Measurements from ENCODE around the gene WDR64. TPM values are rescaled to one million over a fixed set of nuclear protein-coding genes. Genes with fewer than 3 reads are reported as not detected.

WDR64 gene
- total RNA-seq, 1 donor from 2014 or later = 0.17 TPM

GRCh38 chr1:241738284-241739078 is 86.4 kb downstream of the WDR64 start:
- Mint-ChIP-seq H3K4me1 (ENCODE audit: low read depth) (no peaks in the 10 kb centered on the region), H3K27ac (ENCODE audit: unreplicated experiment) (no peak overlapping the region), H3K27me3 (ENCODE audit: low read depth) (peaks cover 37% of the 10 kb centered on the region)

GRCh38 chr1:241742084-241742483 is 90.0 kb downstream of the WDR64 start:
- no peak overlapping the region for H3K4me3 Mint-ChIP-seq (ENCODE audit: unreplicated experiment)
- TF ChIP-seq CTCF (IDR thresholded peaks at IDR 0.05) = no peak
- no peak overlapping the region for H3K27ac Mint-ChIP-seq (ENCODE audit: unreplicated experiment)
- H3K27me3 Mint-ChIP-seq (ENCODE audit: low read depth) = peaks cover 21% of the 10 kb centered on the region
- H3K4me1 Mint-ChIP-seq (ENCODE audit: low read depth) = no peaks in the 10 kb centered on the region
- no peaks in the 10 kb centered on the region for H3K36me3 Mint-ChIP-seq (ENCODE audit: low read depth)
- H3K9me3 Mint-ChIP-seq (ENCODE audit: low read depth) = no peaks in the 10 kb centered on the region
- DNase-seq (ENCODE audit: low spot score) = no peak

More at GRCh38 chr1:241738284-241739078, 86.4 kb downstream of the WDR64 start:
- Mint-ChIP-seq H3K36me3 (ENCODE audit: low read depth) (no peaks in the 10 kb centered on the region), H3K9me3 (ENCODE audit: low read depth) (no peaks in the 10 kb centered on the region), H3K4me3 (ENCODE audit: unreplicated experiment) (no peak overlapping the region)
- no peak for DNase-seq (ENCODE audit: low spot score)
- TF ChIP-seq CTCF (IDR thresholded peaks at IDR 0.05) = no peak

- no peaks in the 10 kb centered on the region for H3K4me1 Mint-ChIP-seq (ENCODE audit: low read depth)
- peaks cover 15% of the 10 kb centered on the region for H3K27me3 Mint-ChIP-seq (ENCODE audit: low read depth)
- no peaks in the 10 kb centered on the region for H3K36me3 Mint-ChIP-seq (ENCODE audit: low read depth)
- no peaks in the 10 kb centered on the region for H3K9me3 Mint-ChIP-seq (ENCODE audit: low read depth)
- no peak overlapping the region for H3K4me3 Mint-ChIP-seq (ENCODE audit: unreplicated experiment)
- no peak for TF ChIP-seq CTCF (IDR thresholded peaks at IDR 0.05)
- H3K27ac Mint-ChIP-seq (ENCODE audit: unreplicated experiment) = no peak overlapping the region
- no peak for DNase-seq (ENCODE audit: low spot score)
Observed at GRCh38 chr1:241744591-241744990, 92.5 kb downstream of the WDR64 start.

GRCh38 chr1:241747992-241748391 is 95.9 kb downstream of the WDR64 start:
- no peak overlapping the region for H3K4me3 Mint-ChIP-seq (ENCODE audit: unreplicated experiment)
- no peaks in the 10 kb centered on the region for H3K9me3 Mint-ChIP-seq (ENCODE audit: low read depth)
- H3K36me3 Mint-ChIP-seq (ENCODE audit: low read depth) = no peaks in the 10 kb centered on the region
- DNase-seq (ENCODE audit: low spot score) = no peak
- no peak overlapping the region for H3K27ac Mint-ChIP-seq (ENCODE audit: unreplicated experiment)
- no peak for TF ChIP-seq CTCF (IDR thresholded peaks at IDR 0.05)
- H3K27me3 Mint-ChIP-seq (ENCODE audit: low read depth) = peaks cover 11% of the 10 kb centered on the region
- no peaks in the 10 kb centered on the region for H3K4me1 Mint-ChIP-seq (ENCODE audit: low read depth)

GRCh38 chr1:241749041-241749944 is 97.2 kb downstream of the WDR64 start:
- H3K36me3 Mint-ChIP-seq (ENCODE audit: low read depth) = no peaks in the 10 kb centered on the region
- no peak overlapping the region for H3K4me3 Mint-ChIP-seq (ENCODE audit: unreplicated experiment)
- H3K4me1 Mint-ChIP-seq (ENCODE audit: low read depth) = no peaks in the 10 kb centered on the region
- H3K27me3 Mint-ChIP-seq (ENCODE audit: low read depth) = peaks cover 11% of the 10 kb centered on the region
- DNase-seq (ENCODE audit: low spot score) = no peak
- no peak for TF ChIP-seq CTCF (IDR thresholded peaks at IDR 0.05)
- no peak overlapping the region for H3K27ac Mint-ChIP-seq (ENCODE audit: unreplicated experiment)
- no peaks in the 10 kb centered on the region for H3K9me3 Mint-ChIP-seq (ENCODE audit: low read depth)
